Lung (tissue), 12 donors: ENCODE measurements around the gene PRMT2. TPM values are rescaled to one million over a fixed set of nuclear protein-coding genes. Genes with fewer than 3 reads are reported as not detected.

Experiments used
- ATAC-seq: fragments of 200-7000 bp; cut with Tn5 transposase; one replicate; pipeline ENCODE4 v1.9.1; 2020; ENCODE audit warnings: moderate number of reproducible peaks; ENCODE audit not compliant: insufficient read depth, low FRiP score
- DNase-seq, 3 donors: peaks; one replicate each; pipeline ENCODE4 v3.0.0-alpha.2; 2013 to 2017
- H3K27ac ChIP-seq, 2 donors: one replicate each; pipeline ENCODE4 v1.5.1; 2013; ENCODE audit warnings: mild to moderate bottlenecking in 2 of 2, moderate library complexity in 2 of 2, control low read depth in 1 of 2, inconsistent platforms in 1 of 2, low read depth in 1 of 2, low read length in 1 of 2
- H3K27me3 ChIP-seq, 3 donors: one replicate each; pipeline ENCODE4 v1.5.1; 2013; ENCODE audit warnings: low read length in 2 of 3; ENCODE audit not compliant: control insufficient read depth in 3 of 3, insufficient read depth in 3 of 3
- H3K36me3 ChIP-seq, 4 donors: one replicate each; pipeline ENCODE4 v1.5.1; 2013; ENCODE audit warnings: low read length in 4 of 4, mild to moderate bottlenecking in 1 of 4, moderate library complexity in 1 of 4; ENCODE audit not compliant: control insufficient read depth in 4 of 4, insufficient read depth in 4 of 4
- H3K4me1 ChIP-seq, 5 donors: one replicate each; pipeline ENCODE4 v1.5.1; 2013; ENCODE audit warnings: low read length in 5 of 5, mild to moderate bottlenecking in 2 of 5, moderate library complexity in 1 of 5; ENCODE audit not compliant: control insufficient read depth in 5 of 5, insufficient read depth in 5 of 5
- H3K4me3 ChIP-seq: one replicate; pipeline ENCODE4 v1.5.1; 2013; ENCODE audit warnings: mild to moderate bottlenecking, control low read depth, moderate library complexity
- H3K9ac ChIP-seq, 2 donors: one replicate each; pipeline ENCODE4 v1.5.1; 2013; ENCODE audit warnings: low read length in 2 of 2, control low read depth in 1 of 2; ENCODE audit not compliant: insufficient read depth in 1 of 2
- H3K9me3 ChIP-seq, 4 donors: one replicate each; pipeline ENCODE4 v1.5.1; 2013; ENCODE audit warnings: low read length in 3 of 4, mild to moderate bottlenecking in 1 of 4, moderate library complexity in 1 of 4; ENCODE audit not compliant: control insufficient read depth in 4 of 4, insufficient read depth in 3 of 4
- WGBS, 2 donors: extraction: QIAGEN DNeasy Blood & Tissue Kit; methylation state at CpG; one replicate each; pipeline ENCODE4 v1.1.7; 2013; 5-methylcytosine and 5-hydroxymethylcytosine counted together
- polyA plus RNA-seq, 2 donors: library from polyadenylated mRNA; stranded (reverse); fragments of 200-250 nt; gene quantifications; one replicate each; pipeline ENCODE4 v1.2.1, GENCODE V29; 2013
- total RNA-seq, 2 donors: library from RNA; depleted of rRNA in 1 of 2; stranded (reverse); fragments of >200 nt in 1 of 2; gene quantifications; one replicate each; pipeline ENCODE4 v1.2.1, GENCODE V29; 2014 to 2021
- TF ChIP-seq, protein P1 (sequence below): IDR thresholded peaks from 2 replicates; pipeline ENCODE4 v1.5.1; 2012; ENCODE audit warnings: mild to moderate bottlenecking; ENCODE audit errors: control extremely low read depth, extremely low read depth
- donor health status: control.
- donor health status: control.
- donor health status: Bipolar disorder and iron deficiency.
- donor health status: healthy.
- donor health status: DM: yes; HTN: yes; CAD: no.

Gene PRMT2
- total and polyA plus RNA-seq, 4 donors, result 58.2 to 114 (median 90.8) TPM

DNA sequence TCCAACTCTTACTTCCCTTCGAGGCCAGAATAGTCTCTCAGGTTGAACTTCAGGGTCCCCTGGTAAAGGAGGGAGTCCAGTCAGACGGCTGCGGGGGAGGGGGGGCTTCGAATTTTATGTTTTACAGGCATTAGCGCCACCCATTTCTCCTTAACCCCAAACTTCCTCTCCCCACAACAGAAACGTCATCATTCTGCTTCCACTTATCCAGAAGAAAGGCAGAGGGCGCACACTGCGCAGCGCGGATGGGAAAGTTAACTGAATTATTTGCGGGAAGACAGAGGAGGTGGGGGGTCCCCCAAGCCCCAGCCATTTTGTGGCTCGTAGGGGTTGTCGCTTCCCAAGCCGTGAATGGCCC, 529 bp upstream of the PRMT2 start:
- H3K4me3 ChIP-seq, result peak overlapping the region; percentile 38
- ATAC-seq, result peak; percentile 51
- 0 to 1% methylated on average over 14 of the region's 14 CpGs for WGBS, 2 donors
- no peaks in the 10 kb centered on the region for H3K27me3 ChIP-seq
- no peaks in the 10 kb centered on the region for H3K9me3 ChIP-seq
- H3K9ac ChIP-seq, result peak overlapping the region; percentile 69 to 95
- peak overlapping the region; percentile 93 to 99 for H3K27ac ChIP-seq
- DNase-seq, result peak; percentile 94 to 97 (median 97)
- TF ChIP-seq, protein P1, sequence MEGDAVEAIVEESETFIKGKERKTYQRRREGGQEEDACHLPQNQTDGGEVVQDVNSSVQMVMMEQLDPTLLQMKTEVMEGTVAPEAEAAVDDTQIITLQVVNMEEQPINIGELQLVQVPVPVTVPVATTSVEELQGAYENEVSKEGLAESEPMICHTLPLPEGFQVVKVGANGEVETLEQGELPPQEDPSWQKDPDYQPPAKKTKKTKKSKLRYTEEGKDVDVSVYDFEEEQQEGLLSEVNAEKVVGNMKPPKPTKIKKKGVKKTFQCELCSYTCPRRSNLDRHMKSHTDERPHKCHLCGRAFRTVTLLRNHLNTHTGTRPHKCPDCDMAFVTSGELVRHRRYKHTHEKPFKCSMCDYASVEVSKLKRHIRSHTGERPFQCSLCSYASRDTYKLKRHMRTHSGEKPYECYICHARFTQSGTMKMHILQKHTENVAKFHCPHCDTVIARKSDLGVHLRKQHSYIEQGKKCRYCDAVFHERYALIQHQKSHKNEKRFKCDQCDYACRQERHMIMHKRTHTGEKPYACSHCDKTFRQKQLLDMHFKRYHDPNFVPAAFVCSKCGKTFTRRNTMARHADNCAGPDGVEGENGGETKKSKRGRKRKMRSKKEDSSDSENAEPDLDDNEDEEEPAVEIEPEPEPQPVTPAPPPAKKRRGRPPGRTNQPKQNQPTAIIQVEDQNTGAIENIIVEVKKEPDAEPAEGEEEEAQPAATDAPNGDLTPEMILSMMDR, result no peak
- H3K4me1 ChIP-seq, result peaks cover 0 to 27% (median 21%) of the 10 kb centered on the region in 5 donors
- H3K36me3 ChIP-seq, result peaks cover 0 to 13% (median 2%) of the 10 kb centered on the region in 4 donors

DNA sequence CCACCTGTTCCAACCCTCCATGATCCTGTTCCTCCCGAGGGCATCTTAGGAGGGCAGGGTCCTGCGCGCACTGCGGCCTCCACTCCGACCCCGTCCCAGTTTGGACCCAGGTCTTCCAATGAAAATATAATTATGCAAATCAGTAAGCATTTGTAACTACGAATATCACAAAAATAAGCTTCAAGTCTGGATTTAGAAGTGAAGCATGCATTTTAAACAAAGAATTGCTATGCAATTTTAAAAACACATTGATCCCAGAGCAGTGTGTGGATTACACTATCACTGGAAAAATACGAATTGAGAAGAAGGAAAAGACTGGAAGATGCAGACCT, 673 bp downstream of the PRMT2 start:
- 6 to 18% methylated on average over 8 of the region's 8 CpGs for WGBS, 2 donors
- Histone ChIP-seq H3K9ac (no peak overlapping the region), H3K27ac (peak overlapping the region; percentile 95 to 99), H3K27me3 (no peaks in the 10 kb centered on the region), H3K36me3 (peaks cover 0 to 19% (median 2%) of the 10 kb centered on the region in 4 donors), H3K4me3 (peak overlapping the region; percentile 91), H3K4me1 (peaks cover 0 to 27% (median 21%) of the 10 kb centered on the region in 5 donors), H3K9me3 (no peaks in the 10 kb centered on the region)
- TF ChIP-seq, protein P1, result no peak
- DNase-seq, result no peak
- no peak for ATAC-seq

DNA sequence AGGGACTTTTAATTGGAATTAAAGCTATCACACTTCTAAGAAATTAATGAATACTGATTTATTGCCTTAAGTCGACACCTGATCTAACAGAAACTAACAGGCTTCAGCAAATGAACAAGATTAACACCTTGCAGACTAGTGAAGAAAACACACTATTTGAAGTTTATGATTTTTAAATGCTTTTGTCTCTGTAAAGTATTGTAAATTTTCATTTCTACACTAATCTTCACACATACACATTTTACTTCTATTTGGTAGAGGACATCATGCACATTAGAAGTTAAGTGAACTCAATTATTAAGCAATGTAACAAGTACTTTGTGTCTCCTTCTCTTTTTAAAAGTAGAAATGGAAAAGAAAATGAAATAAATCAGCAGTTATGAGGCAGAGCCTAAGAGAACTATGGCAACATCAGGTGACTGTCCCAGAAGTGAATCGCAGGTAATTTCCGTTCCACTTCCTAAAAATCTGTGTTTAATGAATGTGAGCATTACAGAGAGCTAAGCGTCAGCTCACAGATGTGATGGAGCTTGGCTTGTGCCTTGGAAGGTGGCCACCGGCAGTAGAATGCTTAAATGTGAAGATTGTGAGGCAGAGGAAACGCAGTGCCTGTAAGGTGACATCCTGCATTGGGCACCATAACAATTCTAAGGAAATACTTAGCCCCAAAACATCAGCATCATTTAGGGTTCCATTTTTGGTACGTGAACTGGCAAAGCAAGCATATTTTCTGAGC, 1.2 kb downstream of the PRMT2 start:
- ATAC-seq, result no peak
- TF ChIP-seq, protein P1, result no peak
- DNase-seq, result no peak
- Histone ChIP-seq H3K27ac (no peak overlapping the region), H3K9ac (no peak overlapping the region), H3K9me3 (no peaks in the 10 kb centered on the region), H3K4me1 (peaks cover 1 to 27% (median 21%) of the 10 kb centered on the region in 5 donors), H3K4me3 (no peak overlapping the region), H3K27me3 (no peaks in the 10 kb centered on the region), H3K36me3 (peaks cover 0 to 25% (median 6%) of the 10 kb centered on the region in 4 donors)
- 71 to 72% methylated on average over 7 of the region's 7 CpGs for WGBS, 2 donors
